Fibroblast of lung (primary cell): ENCODE results near the gene HBP1. TPM values are rescaled to one million over a fixed set of nuclear protein-coding genes. Genes with fewer than 3 reads are reported as not detected.
"Not testable (repeated sequence)": the region's sequence is repeated elsewhere in the genome, so short reads cannot be mapped to it uniquely, and the experiment has no call there.

ENCODE experiments used
- DNase-seq, 2 donors: peaks; one replicate each; pipeline versions ENCODE4 v3.0.0 to v3.0.0-alpha.2; 2010; ENCODE audit warnings: low read depth in 2 of 2
- H2AFZ ChIP-seq: 2 replicates; pipeline ENCODE4 v1.5.1; 2012; ENCODE audit warnings: low read length, control low read depth, inconsistent platforms
- H3K27ac ChIP-seq: 2 replicates; pipeline ENCODE4 v1.5.1; 2011; ENCODE audit warnings: low read length, control low read depth; ENCODE audit not compliant: insufficient read depth
- H3K27me3 ChIP-seq: 2 replicates; pipeline ENCODE4 v1.5.1; 2011; ENCODE audit warnings: mild to moderate bottlenecking, low read length; ENCODE audit not compliant: control insufficient read depth, insufficient read depth
- H3K36me3 ChIP-seq: 2 replicates; pipeline ENCODE4 v1.5.1; 2011; ENCODE audit warnings: low read length; ENCODE audit not compliant: control insufficient read depth, insufficient read depth
- H3K4me1 ChIP-seq: 2 replicates; pipeline ENCODE4 v1.5.1; 2011; ENCODE audit warnings: low read length; ENCODE audit not compliant: control insufficient read depth, insufficient read depth; ENCODE audit errors: extremely low read depth
- H3K4me2 ChIP-seq: 2 replicates; pipeline ENCODE4 v1.5.1; 2011; ENCODE audit warnings: low read length, control low read depth; ENCODE audit not compliant: insufficient read depth; ENCODE audit errors: extremely low read depth
- H3K4me3 ChIP-seq, 4 experiments: fragments of 200-600 bp in 1 of 4; sonication (generic) in 1 of 4; replicated peaks in 1 of 4; 2 replicates each; pipeline ENCODE4 v1.5.1; 2011 to 2016; ENCODE audit warnings: low read length in 4 of 4, low read depth in 3 of 4, mild to moderate bottlenecking in 3 of 4, control low read depth in 2 of 4, inconsistent platforms in 1 of 4, mixed read lengths in 1 of 4; ENCODE audit not compliant: insufficient read depth in 1 of 4; ENCODE audit errors: control extremely low read depth in 1 of 4
- H3K79me2 ChIP-seq: 2 replicates; pipeline ENCODE4 v1.5.1; 2012; ENCODE audit warnings: mild to moderate bottlenecking, low read length, inconsistent platforms; ENCODE audit not compliant: control insufficient read depth, insufficient read depth
- H3K9ac ChIP-seq: 2 replicates; pipeline ENCODE4 v1.5.1; 2011; ENCODE audit warnings: mild to moderate bottlenecking, low read length, control low read depth; ENCODE audit not compliant: insufficient read depth
- H3K9me3 ChIP-seq: 2 replicates; pipeline ENCODE4 v1.5.1; 2012; ENCODE audit warnings: low read depth, low read length; ENCODE audit not compliant: control insufficient read depth, insufficient read depth
- H4K20me1 ChIP-seq: 2 replicates; pipeline ENCODE4 v1.5.1; 2011; ENCODE audit warnings: low read length; ENCODE audit not compliant: control insufficient read depth, insufficient read depth; ENCODE audit errors: extremely low read depth
- EZH2 ChIP-seq: IDR thresholded peaks from 2 replicates; pipeline ENCODE4 v1.5.1; 2012; ENCODE audit warnings: low read length, control low read depth, mild to moderate bottlenecking; ENCODE audit errors: missing control alignments
- polyA plus RNA-seq, 2 donors: library from polyadenylated mRNA; depleted of rRNA in 1 of 2; stranded (reverse) in 1 of 2; unstranded in 1 of 2; fragments of >200 nt; gene quantifications; 2 replicates each; pipeline ENCODE4 v1.2.1, GENCODE V29; 2011 to 2012; ENCODE audit warnings: missing spikeins in 1 of 2
- total RNA-seq: library from RNA; depleted of rRNA; stranded (reverse); fragments of >200 nt; gene quantifications from 2 replicates; pipeline ENCODE4 v1.2.1, GENCODE V29; 2014
- TF ChIP-seq, protein P1 (sequence below), 2 donors: IDR thresholded peaks in 1 of 2; conservative IDR thresholded peaks in 1 of 2; 1 replicate in 1 of 2; 2 replicates in 1 of 2; pipeline ENCODE4 v1.5.1; 2011 to 2012; ENCODE audit warnings: low read length in 2 of 2, control low read depth in 1 of 2, inconsistent platforms in 1 of 2, low read depth in 1 of 2, mild to moderate bottlenecking in 1 of 2

Gene HBP1
- total and polyA plus RNA-seq, 2 donors (not counting 1 experiment from before 2014, with no cell fraction given): 72.9 to 122 TPM

DNA sequence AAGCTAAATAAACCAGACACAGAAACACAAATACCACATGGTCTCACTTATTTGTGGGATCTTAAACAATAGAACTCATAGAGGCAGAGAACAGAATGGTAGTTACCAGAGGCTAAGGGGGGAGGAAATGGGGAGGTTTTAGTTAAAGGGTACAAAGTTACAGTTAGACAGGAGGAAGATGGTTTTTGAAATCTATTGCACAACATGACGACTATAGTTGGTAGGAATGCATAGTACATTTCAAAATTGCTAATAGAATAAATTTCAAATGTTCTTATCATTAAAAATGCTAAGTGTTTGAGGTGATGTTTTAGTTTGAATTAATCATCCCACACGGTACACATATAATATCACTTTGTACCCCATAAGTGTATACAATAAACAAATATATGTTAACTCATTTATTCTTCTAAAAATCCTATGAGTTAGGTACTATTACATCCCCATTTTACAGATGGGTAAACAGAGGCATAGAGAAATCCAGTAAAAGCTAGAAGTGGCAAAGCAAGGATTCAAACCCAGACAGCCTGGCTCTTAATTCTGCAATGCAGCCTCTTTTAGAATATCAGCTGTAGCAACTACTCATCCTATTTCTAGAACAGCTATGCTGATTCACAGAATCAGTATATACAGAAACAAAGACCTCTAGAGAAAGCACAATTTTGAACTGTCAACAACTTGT is 50.9 kb downstream of the HBP1 start:
- H4K20me1 ChIP-seq: no peaks in the 10 kb centered on the region
- no peaks in the 10 kb centered on the region for H3K79me2 ChIP-seq

DNA sequence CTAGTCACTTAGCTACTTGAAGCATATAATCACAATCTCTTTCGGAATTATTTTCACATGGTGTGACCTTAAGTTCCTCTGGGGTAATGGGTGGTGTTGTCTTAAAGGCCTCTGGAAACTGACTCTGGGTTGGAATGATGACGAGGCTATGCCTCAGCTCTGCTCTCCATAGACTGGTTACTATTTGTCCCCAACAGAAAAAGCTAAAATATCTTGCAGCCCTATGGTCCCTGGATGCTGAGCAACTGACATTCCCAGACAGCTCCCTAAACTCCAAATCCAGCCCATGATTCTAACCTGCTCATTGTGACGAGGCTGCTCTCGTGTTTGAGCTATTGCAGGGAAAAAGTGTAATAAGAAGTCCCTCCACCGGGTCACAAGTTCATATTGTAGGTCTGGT is 51.6 kb downstream of the HBP1 start:
- H3K79me2 ChIP-seq: no peaks in the 10 kb centered on the region
- no peak for DNase-seq
- no peaks in the 10 kb centered on the region for H4K20me1 ChIP-seq
- H3K4me3 ChIP-seq: no peak overlapping the region
- H3K9me3 ChIP-seq: no peaks in the 10 kb centered on the region
- H3K27me3 ChIP-seq: no peaks in the 10 kb centered on the region
- no peaks in the 10 kb centered on the region for H3K4me1 ChIP-seq
- no peak overlapping the region for H3K4me2 ChIP-seq
- H3K9ac ChIP-seq: no peak overlapping the region
- H3K27ac ChIP-seq: no peak overlapping the region
- TF ChIP-seq, protein P1, sequence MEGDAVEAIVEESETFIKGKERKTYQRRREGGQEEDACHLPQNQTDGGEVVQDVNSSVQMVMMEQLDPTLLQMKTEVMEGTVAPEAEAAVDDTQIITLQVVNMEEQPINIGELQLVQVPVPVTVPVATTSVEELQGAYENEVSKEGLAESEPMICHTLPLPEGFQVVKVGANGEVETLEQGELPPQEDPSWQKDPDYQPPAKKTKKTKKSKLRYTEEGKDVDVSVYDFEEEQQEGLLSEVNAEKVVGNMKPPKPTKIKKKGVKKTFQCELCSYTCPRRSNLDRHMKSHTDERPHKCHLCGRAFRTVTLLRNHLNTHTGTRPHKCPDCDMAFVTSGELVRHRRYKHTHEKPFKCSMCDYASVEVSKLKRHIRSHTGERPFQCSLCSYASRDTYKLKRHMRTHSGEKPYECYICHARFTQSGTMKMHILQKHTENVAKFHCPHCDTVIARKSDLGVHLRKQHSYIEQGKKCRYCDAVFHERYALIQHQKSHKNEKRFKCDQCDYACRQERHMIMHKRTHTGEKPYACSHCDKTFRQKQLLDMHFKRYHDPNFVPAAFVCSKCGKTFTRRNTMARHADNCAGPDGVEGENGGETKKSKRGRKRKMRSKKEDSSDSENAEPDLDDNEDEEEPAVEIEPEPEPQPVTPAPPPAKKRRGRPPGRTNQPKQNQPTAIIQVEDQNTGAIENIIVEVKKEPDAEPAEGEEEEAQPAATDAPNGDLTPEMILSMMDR (conservative IDR thresholded peaks at IDR 0.05 in 1 of 2, IDR thresholded peaks at IDR 0.05 in 1 of 2; ENCODE audit: low read depth in 1 of 2, low read length in 2 of 2): no peak
- no peak for TF ChIP-seq EZH2
- H3K36me3 ChIP-seq: no peaks in the 10 kb centered on the region
- no peak overlapping the region for H2AFZ ChIP-seq

More for the DNA sequence above, 50.9 kb downstream of the HBP1 start:
- Histone ChIP-seq H3K27ac (no peak overlapping the region), H3K9me3 (no peaks in the 10 kb centered on the region), H3K4me2 (no peak overlapping the region), H3K27me3 (no peaks in the 10 kb centered on the region), H3K4me1 (no peaks in the 10 kb centered on the region), H3K36me3 (no peaks in the 10 kb centered on the region), H3K9ac (no peak overlapping the region), H2AFZ (no peak overlapping the region), H3K4me3 (no peak overlapping the region)
- TF ChIP-seq, protein P1 (conservative IDR thresholded peaks at IDR 0.05 in 1 of 2, IDR thresholded peaks at IDR 0.05 in 1 of 2; ENCODE audit: low read depth in 1 of 2, low read length in 2 of 2): no peak
- no peak for TF ChIP-seq EZH2
- no peak for DNase-seq

GRCh38 chr7:107220806-107221205 is 52.0 kb downstream of the HBP1 start:
- H2AFZ ChIP-seq, H3K9me3 ChIP-seq, H3K4me3 ChIP-seq, H3K4me1 ChIP-seq, H3K36me3 ChIP-seq, DNase-seq, H3K79me2 ChIP-seq, H3K4me2 ChIP-seq, H4K20me1 ChIP-seq, H3K27ac ChIP-seq, H3K27me3 ChIP-seq, H3K9ac ChIP-seq: not testable (repeated sequence)
